HCT116 (cell line): ENCODE data around the gene G6PC3. TPM values are rescaled to one million over a fixed set of nuclear protein-coding genes. Genes with fewer than 3 reads are reported as not detected.

Experiments
- ATAC-seq: fragments of 200-7000 bp; cut with Tn5 transposase; 2 replicates; pipeline ENCODE4 v1.9.1; 2020; ENCODE audit warnings: mild to moderate bottlenecking, moderate library complexity
- BruUV-seq: library from RNA; stranded (reverse); fragments of 400-500 nt; replicated peaks from 2 replicates; lab custom pipeline; 2021; lab: Mats Ljungman, UMichigan
- CTCF ChIA-PET: fragments of 300-600 bp; sonication (Branson Sonifier 250); formaldehyde crosslinking; loops from one replicate; lab custom pipeline; 2021; ENCODE audit warnings: antibody characterized with exemption; lab: Charles Lee
- POLR2A ChIA-PET: fragments of 300-600, 350-600 bp; sonication (Branson Sonifier 250); formaldehyde crosslinking; loops from one replicate; lab custom pipeline; 2021; ENCODE audit warnings: antibody characterized with exemption; lab: Charles Lee
- RAD21 ChIA-PET, 2 experiments: fragments of 300-600 bp; sonication (Branson Sonifier 250); formaldehyde crosslinking; loops; one replicate each; lab custom pipeline; 2023; ENCODE audit warnings: low total read pairs in 2 of 2; ENCODE audit not compliant: uncharacterized antibody in 2 of 2, unreplicated experiment in 2 of 2, low non-redundant PET in 1 of 2; lab: Charles Lee
- DNase-seq: peaks from one replicate; pipeline ENCODE4 v3.0.0-alpha.2; 2010; ENCODE audit warnings: low read depth, low spot score
- H2AFZ ChIP-seq: fragments of 200-600 bp; shearing (Covaris generic), sonication (generic); 2 replicates; pipeline ENCODE4 v1.6.1; 2017; ENCODE audit warnings: low read depth, mixed run types, mixed read lengths, antibody characterized with exemption, low read length; ENCODE audit not compliant: poor library complexity, severe bottlenecking
- H3K27ac ChIP-seq: 2 replicates; pipeline ENCODE4 v1.5.1; 2012; ENCODE audit warnings: low read depth, low read length
- H3K27me3 ChIP-seq: fragments of 200-600 bp; sonication (generic); 2 replicates; pipeline ENCODE4 v1.6.1; 2016; ENCODE audit warnings: mixed run types, low read length, mixed read lengths; ENCODE audit not compliant: insufficient read depth
- H3K36me3 ChIP-seq, 2 experiments: fragments of 200-500 bp in 1 of 2; fragments of 200-600 bp in 1 of 2; sonication (Bioruptor generic) in 1 of 2; sonication (generic) in 1 of 2; 2 replicates each; pipeline versions ENCODE4 v1.5.1 to v1.6.1; 2014 to 2016; ENCODE audit warnings: low read length in 2 of 2, inconsistent platforms in 1 of 2, mixed read lengths in 1 of 2, mixed run types in 1 of 2; ENCODE audit not compliant: insufficient read depth in 2 of 2, control insufficient read depth in 1 of 2
- H3K4me1 ChIP-seq, 2 experiments: fragments of 200-600 bp in 1 of 2; sonication (generic) in 1 of 2; 2 replicates each; pipeline versions ENCODE4 v1.5.1 to v1.6.1; 2012 to 2017; ENCODE audit warnings: low read length in 2 of 2, inconsistent platforms in 1 of 2, mild to moderate bottlenecking in 1 of 2, mixed read lengths in 1 of 2, mixed run types in 1 of 2, moderate library complexity in 1 of 2; ENCODE audit not compliant: insufficient read depth in 2 of 2, control insufficient read depth in 1 of 2
- H3K4me2 ChIP-seq: fragments of 200-600 bp; sonication (generic); 2 replicates; pipeline ENCODE4 v1.6.1; 2017; ENCODE audit warnings: mixed run types, low read length, mixed read lengths
- H3K4me3 ChIP-seq, 2 experiments: fragments of 200-600 bp in 1 of 2; sonication (generic) in 1 of 2; replicated peaks in 1 of 2; 2 replicates each; pipeline ENCODE4 v1.5.1; 2011 to 2016; ENCODE audit warnings: low read length in 2 of 2, control low read depth in 1 of 2, low read depth in 1 of 2, mild to moderate bottlenecking in 1 of 2, mixed read lengths in 1 of 2, mixed run types in 1 of 2
- H3K79me2 ChIP-seq: fragments of 200-600 bp; sonication (generic); 2 replicates; pipeline ENCODE4 v1.6.1; 2017; ENCODE audit warnings: mild to moderate bottlenecking, mixed run types, low read length, moderate library complexity, mixed read lengths; ENCODE audit not compliant: insufficient read depth
- H3K9ac ChIP-seq: fragments of 200-600 bp; sonication (generic); 2 replicates; pipeline ENCODE4 v1.6.1; 2016; ENCODE audit warnings: low read length, mixed read lengths
- H3K9me2 ChIP-seq: fragments of 200-600 bp; sonication (generic), shearing (Covaris generic); 2 replicates; pipeline ENCODE4 v1.6.1; 2017; ENCODE audit warnings: mixed run types, mild to moderate bottlenecking, moderate library complexity; ENCODE audit not compliant: insufficient read depth
- H3K9me3 ChIP-seq, 2 experiments: fragments of 200-500 bp in 1 of 2; fragments of 200-600 bp in 1 of 2; sonication (Bioruptor generic) in 1 of 2; sonication (generic) in 1 of 2; 2 replicates each; pipeline ENCODE4 v1.6.1; 2014 to 2017; ENCODE audit warnings: low read length in 2 of 2, mixed read lengths in 2 of 2, inconsistent platforms in 1 of 2, low read depth in 1 of 2, mild to moderate bottlenecking in 1 of 2, mixed run types in 1 of 2, moderate library complexity in 1 of 2; ENCODE audit not compliant: control insufficient read depth in 1 of 2, insufficient read depth in 1 of 2
- H4K20me1 ChIP-seq: fragments of 200-600 bp; sonication (generic), shearing (Covaris generic); 2 replicates; pipeline ENCODE4 v1.6.1; 2017; ENCODE audit warnings: mixed run types, mild to moderate bottlenecking, moderate library complexity; ENCODE audit not compliant: insufficient read depth
- ATF3 ChIP-seq: IDR thresholded peaks from 2 replicates; pipeline ENCODE4 v1.6.1; 2012
- CBX3 ChIP-seq: IDR thresholded peaks from 2 replicates; pipeline ENCODE4 v1.6.1; 2012; ENCODE audit warnings: low read depth
- CEBPB ChIP-seq: IDR thresholded peaks from 2 replicates; pipeline ENCODE4 v1.6.1; 2012; ENCODE audit warnings: low read depth
- CTCF ChIP-seq, 3 experiments: fragments of 200-600 bp in 1 of 3; sonication (generic) in 1 of 3; IDR thresholded peaks in 2 of 3; conservative IDR thresholded peaks in 1 of 3; 2 replicates each; pipeline ENCODE4 v1.5.1; 2012 to 2017; ENCODE audit warnings: low read depth in 2 of 3, low read length in 2 of 3, antibody characterized with exemption in 1 of 3, borderline replicate concordance in 1 of 3, control low read depth in 1 of 3, mild to moderate bottlenecking in 1 of 3, mixed read lengths in 1 of 3, mixed run types in 1 of 3, moderate library complexity in 1 of 3; ENCODE audit not compliant: insufficient read depth in 1 of 3
- EGR1 ChIP-seq: IDR thresholded peaks from 2 replicates; pipeline ENCODE4 v1.6.1; 2012; ENCODE audit warnings: low read depth
- ELF1 ChIP-seq: IDR thresholded peaks from 2 replicates; pipeline ENCODE4 v1.6.1; 2012; ENCODE audit warnings: low read depth, borderline replicate concordance
- EZH2 ChIP-seq: fragments of 200-600 bp; sonication (generic); IDR thresholded peaks from 2 replicates; pipeline ENCODE4 v1.6.1; 2017; ENCODE audit warnings: antibody characterized with exemption, mixed run types
- EZH2phosphoT487 ChIP-seq: fragments of 200-600 bp; IDR thresholded peaks from 2 replicates; pipeline ENCODE4 v1.6.1; 2018; ENCODE audit warnings: antibody characterized with exemption, borderline replicate concordance
- FOSL1 ChIP-seq: IDR thresholded peaks from 2 replicates; pipeline ENCODE4 v1.6.1; 2012; ENCODE audit warnings: low read depth
- MAX ChIP-seq: IDR thresholded peaks from 2 replicates; pipeline ENCODE4 v1.6.1; 2012
- POLR2A ChIP-seq: IDR thresholded peaks from 2 replicates; pipeline ENCODE4 v1.7.0; 2011; ENCODE audit warnings: borderline replicate concordance; ENCODE audit not compliant: insufficient read depth, insufficient read length; ENCODE audit errors: extremely low read depth
- POLR2AphosphoS5 ChIP-seq: IDR thresholded peaks from 2 replicates; pipeline ENCODE4 v1.6.1; 2011; ENCODE audit warnings: mild to moderate bottlenecking, low read depth, low read length, moderate library complexity
- RAD21 ChIP-seq: IDR thresholded peaks from 2 replicates; pipeline ENCODE4 v1.6.1; 2012; ENCODE audit warnings: low read depth, mild to moderate bottlenecking
- REST ChIP-seq: IDR thresholded peaks from 2 replicates; pipeline ENCODE4 v1.6.1; 2012; ENCODE audit warnings: low read depth
- SIN3A ChIP-seq: IDR thresholded peaks from 2 replicates; pipeline ENCODE4 v1.6.1; 2012; ENCODE audit warnings: low read depth
- SP1 ChIP-seq: IDR thresholded peaks from 2 replicates; pipeline ENCODE4 v1.6.1; 2012; ENCODE audit warnings: low read depth
- SRF ChIP-seq: IDR thresholded peaks from 2 replicates; pipeline ENCODE4 v1.6.1; 2012; ENCODE audit warnings: low read depth
- TCF7L2 ChIP-seq: IDR thresholded peaks from 2 replicates; pipeline ENCODE4 v1.7.0; 2011; ENCODE audit warnings: borderline replicate concordance, inconsistent platforms; ENCODE audit not compliant: insufficient read depth, insufficient read length; ENCODE audit errors: extremely low read depth
- ZFX ChIP-seq: fragments of 450-650 bp; IDR thresholded peaks from 2 replicates; pipeline ENCODE4 v1.6.1; 2017
- ZNF274 ChIP-seq: fragments of 200-500 bp; sonication (Bioruptor generic); IDR thresholded peaks from 2 replicates; pipeline ENCODE4 v1.6.1; 2014; ENCODE audit warnings: mild to moderate bottlenecking, low read depth, low read length, inconsistent platforms
- intact Hi-C: fragments of 100-400 bp; cut with micrococcal nuclease; formaldehyde crosslinking; loops from 2 replicates; pipeline ENCODE4 v1.10.0; 2022
- total RNA-seq: library from RNA; stranded (reverse); gene quantifications from one replicate; pipeline ENCODE4 v1.2.1, GENCODE V29; 2021; ENCODE audit not compliant: unreplicated experiment

G6PC3 gene
- total RNA-seq, 1 experiment from 2014 or later = 50.6 TPM

- no peak for TF ChIP-seq ELF1
- no peak; the same call in 1 of the 2 replicates for TF ChIP-seq SP1
- no peak for TF ChIP-seq SRF
- TF ChIP-seq POLR2A = peak; percentile 70
Measured at GRCh38 chr17:44066204-44066930, 4.2 kb upstream of the G6PC3 start, which contains the start of gene LSM12 (continued).

- ATAC-seq = no peak
- BruUV-seq = no TSS peak
- Histone ChIP-seq H3K27ac (peak overlapping the region; percentile 93; the same call in 1 of the 2 replicates), H4K20me1 (no peaks in the 10 kb centered on the region), H3K9me2 (no peaks in the 10 kb centered on the region), H3K9ac (no peak overlapping the region), H3K79me2 (peaks cover 58% of the 10 kb centered on the region), H3K27me3 (no peaks in the 10 kb centered on the region), H3K4me1 (peaks cover 18 to 50% of the 10 kb centered on the region in 2 experiments), H3K36me3 (peaks cover 14 to 19% of the 10 kb centered on the region in 2 experiments), H2AFZ (no peak overlapping the region), H3K4me2 (no peak overlapping the region), H3K9me3 (no peaks in the 10 kb centered on the region), H3K4me3 (no peak overlapping the region)
- ChIA-PET RAD21 (no interaction called here), POLR2A (no interaction called here), CTCF (no interaction called here)
- DNase-seq = no peak
- intact Hi-C loops = no loop called here
- TF ChIP-seq ZNF274 = no peak
- TF ChIP-seq CBX3 = no peak
- TF ChIP-seq SP1 = no peak
- no peak for TF ChIP-seq SIN3A
- TF ChIP-seq CTCF (IDR thresholded peaks at IDR 0.05 in 2 of 3, conservative IDR thresholded peaks at IDR 0.05 in 1 of 3; ENCODE audit: borderline replicate concordance in 1 of 3, insufficient read depth in 1 of 3, low read depth in 2 of 3, low read length in 2 of 3) = no peak
- no peak for TF ChIP-seq EZH2
- no peak for TF ChIP-seq TCF7L2
- TF ChIP-seq CEBPB = no peak
- no peak for TF ChIP-seq EZH2phosphoT487
- TF ChIP-seq RAD21 = no peak
- no peak for TF ChIP-seq MAX
- TF ChIP-seq ZFX = no peak
- TF ChIP-seq ATF3 = no peak
- TF ChIP-seq POLR2AphosphoS5 = no peak
- TF ChIP-seq EGR1 = no peak
- TF ChIP-seq FOSL1 = no peak
- no peak for TF ChIP-seq POLR2A
- no peak for TF ChIP-seq REST
- no peak for TF ChIP-seq ELF1
Measured at GRCh38 chr17:44067545-44067940, 3.0 kb upstream of the G6PC3 start.
